ENCODE data around the gene TMEM9. TPM values are rescaled to one million over a fixed set of nuclear protein-coding genes. Genes with fewer than 3 reads are reported as not detected.

Gene TMEM9
- total RNA-seq, 1 experiment from 2014 or later: 69.7 TPM

- no TSS peak for BruUV-seq (replicated peaks)
- intact Hi-C loops (cut with micrococcal nuclease; ENCODE audit: unreplicated experiment): no loop called here
- no peaks in the 10 kb centered on the region for H3K27me3 ChIP-seq (replicated peaks; ENCODE audit: insufficient read depth, low read depth, low read length, poor library complexity)
- CTCF ChIA-PET: no interaction called here
- no peaks in the 10 kb centered on the region for H3K9me3 ChIP-seq (ENCODE audit: low read depth, low read length, poor library complexity, severe bottlenecking)
- no peak overlapping the region for H3K27ac ChIP-seq (ENCODE audit: low read depth, low read length, poor library complexity, severe bottlenecking)
- H3K4me3 ChIP-seq (ENCODE audit: low read depth, low read length, poor library complexity, severe bottlenecking): no peak overlapping the region
- POLR2A ChIA-PET (ENCODE audit: low non-redundant PET): no interaction called here
- DNase-seq (ENCODE audit: low spot score): no peak
- no peaks in the 10 kb centered on the region for H3K4me1 ChIP-seq (ENCODE audit: insufficient read depth, low read length, poor library complexity, severe bottlenecking)
- H3K36me3 ChIP-seq (ENCODE audit: insufficient read depth, low read length, poor library complexity, severe bottlenecking): peaks cover 4% of the 10 kb centered on the region
- TF ChIP-seq EZH2 (IDR thresholded peaks at IDR 0.05; ENCODE audit: borderline replicate concordance, low read depth, low read length, poor library complexity, severe bottlenecking): no peak
- TF ChIP-seq, protein P1, sequence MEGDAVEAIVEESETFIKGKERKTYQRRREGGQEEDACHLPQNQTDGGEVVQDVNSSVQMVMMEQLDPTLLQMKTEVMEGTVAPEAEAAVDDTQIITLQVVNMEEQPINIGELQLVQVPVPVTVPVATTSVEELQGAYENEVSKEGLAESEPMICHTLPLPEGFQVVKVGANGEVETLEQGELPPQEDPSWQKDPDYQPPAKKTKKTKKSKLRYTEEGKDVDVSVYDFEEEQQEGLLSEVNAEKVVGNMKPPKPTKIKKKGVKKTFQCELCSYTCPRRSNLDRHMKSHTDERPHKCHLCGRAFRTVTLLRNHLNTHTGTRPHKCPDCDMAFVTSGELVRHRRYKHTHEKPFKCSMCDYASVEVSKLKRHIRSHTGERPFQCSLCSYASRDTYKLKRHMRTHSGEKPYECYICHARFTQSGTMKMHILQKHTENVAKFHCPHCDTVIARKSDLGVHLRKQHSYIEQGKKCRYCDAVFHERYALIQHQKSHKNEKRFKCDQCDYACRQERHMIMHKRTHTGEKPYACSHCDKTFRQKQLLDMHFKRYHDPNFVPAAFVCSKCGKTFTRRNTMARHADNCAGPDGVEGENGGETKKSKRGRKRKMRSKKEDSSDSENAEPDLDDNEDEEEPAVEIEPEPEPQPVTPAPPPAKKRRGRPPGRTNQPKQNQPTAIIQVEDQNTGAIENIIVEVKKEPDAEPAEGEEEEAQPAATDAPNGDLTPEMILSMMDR (conservative IDR thresholded peaks at IDR 0.05; ENCODE audit: low read depth, low read length): no peak
Measured at GRCh38 chr1:201134405-201134804, 19.9 kb downstream of the TMEM9 start.

DNA sequence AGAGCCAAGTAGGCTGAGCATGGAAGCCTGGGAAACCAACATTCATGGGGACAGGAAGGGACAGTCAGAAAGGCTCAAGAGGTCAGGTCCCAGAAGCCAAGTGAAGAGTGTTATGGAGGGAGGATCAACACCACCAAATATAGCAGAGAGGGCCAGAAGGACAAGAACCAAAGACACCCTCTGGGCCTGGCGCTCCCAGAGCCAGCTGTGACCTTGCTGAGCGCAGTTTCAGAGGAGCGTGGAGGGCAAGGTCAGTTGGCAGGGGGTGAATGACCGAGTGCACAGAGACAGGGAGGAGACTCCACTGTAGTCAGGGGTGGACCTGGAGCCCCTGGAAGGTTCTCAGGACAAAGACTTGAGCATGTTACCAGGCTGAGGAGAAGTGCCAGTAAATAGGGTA lies 22.9 kb downstream of the TMEM9 start:
- no peak overlapping the region for H3K27ac ChIP-seq (ENCODE audit: low read depth, low read length, poor library complexity, severe bottlenecking)
- BruUV-seq (replicated peaks): no TSS peak
- ChIA-PET CTCF (no interaction called here), POLR2A (ENCODE audit: low non-redundant PET) (no interaction called here)
- no peaks in the 10 kb centered on the region for H3K4me1 ChIP-seq (ENCODE audit: insufficient read depth, low read length, poor library complexity, severe bottlenecking)
- no peak for TF ChIP-seq EZH2 (IDR thresholded peaks at IDR 0.05; ENCODE audit: borderline replicate concordance, low read depth, low read length, poor library complexity, severe bottlenecking)
- TF ChIP-seq, protein P1 (conservative IDR thresholded peaks at IDR 0.05; ENCODE audit: low read depth, low read length): no peak
- no peaks in the 10 kb centered on the region for H3K9me3 ChIP-seq (ENCODE audit: low read depth, low read length, poor library complexity, severe bottlenecking)
- H3K27me3 ChIP-seq (replicated peaks; ENCODE audit: insufficient read depth, low read depth, low read length, poor library complexity): no peaks in the 10 kb centered on the region
- DNase-seq (ENCODE audit: low spot score): no peak
- H3K36me3 ChIP-seq (ENCODE audit: insufficient read depth, low read length, poor library complexity, severe bottlenecking): peaks cover 4% of the 10 kb centered on the region
- no peak overlapping the region for H3K4me3 ChIP-seq (ENCODE audit: low read depth, low read length, poor library complexity, severe bottlenecking)
- intact Hi-C loops (cut with micrococcal nuclease; ENCODE audit: unreplicated experiment): no loop called here

DNA sequence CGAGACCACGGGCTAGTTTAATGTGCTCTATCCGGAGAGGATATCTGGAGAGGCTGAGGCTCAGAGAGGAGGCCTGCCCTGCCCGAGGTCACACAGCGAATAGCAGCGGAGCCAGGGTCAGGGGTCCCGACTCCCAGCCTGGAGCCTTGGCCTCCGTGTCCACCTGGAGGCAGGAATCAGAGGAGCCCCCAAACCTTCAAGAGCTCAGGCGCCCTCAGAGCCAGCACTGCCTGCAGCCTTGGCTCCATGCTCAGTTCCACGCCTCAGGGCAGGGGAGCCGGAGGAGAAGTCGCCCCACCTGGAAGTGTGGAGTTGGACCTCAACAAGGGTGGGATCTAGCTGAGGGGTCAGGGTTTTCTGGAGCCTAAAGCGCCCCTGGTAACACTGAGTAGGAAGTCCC lies 25.3 kb downstream of the TMEM9 start:
- no peaks in the 10 kb centered on the region for H3K9me3 ChIP-seq (ENCODE audit: low read depth, low read length, poor library complexity, severe bottlenecking)
- intact Hi-C loops (cut with micrococcal nuclease; ENCODE audit: unreplicated experiment): no loop called here
- TF ChIP-seq EZH2 (IDR thresholded peaks at IDR 0.05; ENCODE audit: borderline replicate concordance, low read depth, low read length, poor library complexity, severe bottlenecking): no peak

DNA sequence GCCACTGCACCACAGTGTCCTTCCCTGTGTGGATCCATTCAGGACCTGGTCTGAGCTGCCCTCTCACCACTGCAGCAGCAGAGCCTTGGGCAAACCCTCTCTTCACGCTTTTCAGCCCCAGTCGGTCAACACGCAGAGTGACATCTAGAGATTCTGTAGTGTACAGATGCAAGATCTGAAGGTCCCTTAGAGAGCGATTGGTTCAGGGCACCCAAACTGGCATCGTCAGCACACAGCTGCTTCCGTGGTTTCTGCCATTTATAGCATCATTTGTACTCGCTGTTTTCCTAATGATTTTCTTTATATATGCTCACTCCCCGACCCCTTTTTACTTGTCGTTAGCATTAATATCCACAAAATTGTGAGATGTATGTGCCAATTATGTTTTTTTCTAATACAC lies 25.8 kb downstream of the TMEM9 start:
- CTCF ChIA-PET: no interaction called here

More for the DNA sequence above, 25.3 kb downstream of the TMEM9 start:
- BruUV-seq (replicated peaks): no TSS peak
- H3K27me3 ChIP-seq (replicated peaks; ENCODE audit: insufficient read depth, low read depth, low read length, poor library complexity): no peaks in the 10 kb centered on the region
- H3K36me3 ChIP-seq (ENCODE audit: insufficient read depth, low read length, poor library complexity, severe bottlenecking): no peaks in the 10 kb centered on the region
- no peak overlapping the region for H3K27ac ChIP-seq (ENCODE audit: low read depth, low read length, poor library complexity, severe bottlenecking)
- DNase-seq (ENCODE audit: low spot score): no peak
- no peaks in the 10 kb centered on the region for H3K4me1 ChIP-seq (ENCODE audit: insufficient read depth, low read length, poor library complexity, severe bottlenecking)
- POLR2A ChIA-PET (ENCODE audit: low non-redundant PET): no interaction called here
- CTCF ChIA-PET: no interaction called here
- H3K4me3 ChIP-seq (ENCODE audit: low read depth, low read length, poor library complexity, severe bottlenecking): no peak overlapping the region

More for the DNA sequence above, 25.8 kb downstream of the TMEM9 start:
- TF ChIP-seq EZH2 (IDR thresholded peaks at IDR 0.05; ENCODE audit: borderline replicate concordance, low read depth, low read length, poor library complexity, severe bottlenecking): no peak
- TF ChIP-seq, protein P1 (conservative IDR thresholded peaks at IDR 0.05; ENCODE audit: low read depth, low read length): no peak
- no peak for DNase-seq (ENCODE audit: low spot score)
- Histone ChIP-seq H3K9me3 (ENCODE audit: low read depth, low read length, poor library complexity, severe bottlenecking) (no peaks in the 10 kb centered on the region), H3K27me3 (replicated peaks; ENCODE audit: insufficient read depth, low read depth, low read length, poor library complexity) (no peaks in the 10 kb centered on the region), H3K4me1 (ENCODE audit: insufficient read depth, low read length, poor library complexity, severe bottlenecking) (no peaks in the 10 kb centered on the region), H3K36me3 (ENCODE audit: insufficient read depth, low read length, poor library complexity, severe bottlenecking) (no peaks in the 10 kb centered on the region), H3K4me3 (ENCODE audit: low read depth, low read length, poor library complexity, severe bottlenecking) (no peak overlapping the region), H3K27ac (ENCODE audit: low read depth, low read length, poor library complexity, severe bottlenecking) (no peak overlapping the region)
- BruUV-seq (replicated peaks): no TSS peak
- intact Hi-C loops (cut with micrococcal nuclease; ENCODE audit: unreplicated experiment): no loop called here
- POLR2A ChIA-PET (ENCODE audit: low non-redundant PET): no interaction called here

Data from A673 (cell line).